Measurements from ENCODE around the gene NDUFV2. TPM values are rescaled to one million over a fixed set of nuclear protein-coding genes. Genes with fewer than 3 reads are reported as not detected.

NDUFV2 gene
- total and polyA plus RNA-seq, 2 donors (not counting 3 experiments of a cell fraction or from before 2014, with no cell fraction given), result 65.7 to 152 TPM

GRCh38 chr18:9097349-9097748 lies 5.2 kb upstream of the NDUFV2 start:
- Histone ChIP-seq H3K4me1 (ENCODE audit: control insufficient read depth, extremely low read depth, insufficient read depth, low read length) (peaks cover 29% of the 10 kb centered on the region), H4K20me1 (replicated peaks; ENCODE audit: control insufficient read depth, extremely low read depth, insufficient read depth, low read length) (no peaks in the 10 kb centered on the region), H3K36me3 (ENCODE audit: control insufficient read depth in 2 of 2, extremely low read depth in 1 of 2, insufficient read depth in 2 of 2, low read length in 2 of 2) (no peaks in the 10 kb centered on the region), H3K27ac (ENCODE audit: insufficient read depth, low read depth, low read length) (no peak overlapping the region), H2AFZ (ENCODE audit: low read depth, low read length) (no peak overlapping the region), H3K79me2 (ENCODE audit: control insufficient read depth, insufficient read depth, low read length) (no peaks in the 10 kb centered on the region), H3K4me2 (ENCODE audit: insufficient read depth, low read length) (no peak overlapping the region), H3K27me3 (ENCODE audit: control insufficient read depth in 2 of 2, insufficient read depth in 2 of 2, low read length in 2 of 2) (no peaks in the 10 kb centered on the region), H3K4me3 (replicated peaks in 1 of 3; ENCODE audit: insufficient read depth in 1 of 3, low read depth in 1 of 3, low read length in 3 of 3) (no peak overlapping the region), H3K9ac (replicated peaks; ENCODE audit: extremely low read depth, insufficient read depth, low read length) (no peak overlapping the region), H3K9me3 (replicated peaks; ENCODE audit: control insufficient read depth, insufficient read depth, low read length) (no peaks in the 10 kb centered on the region), H3K9me1 (replicated peaks; ENCODE audit: control insufficient read depth, extremely low read depth, insufficient read depth, low read length) (no peaks in the 10 kb centered on the region)
- FAIRE-seq, result no peak
- dilution Hi-C loops (cut with MboI; ENCODE audit: extremely low pct_ligation_motif_present, low sequenced_read_pairs) (no loop called here), intact Hi-C loops (cut with micrococcal nuclease) (no loop called here)
- ChIA-PET CTCF (no interaction called here), POLR2A (no interaction called here)
- no peak for TF ChIP-seq CTCF (IDR thresholded peaks at IDR 0.05; ENCODE audit: extremely low read depth in 1 of 2, insufficient read depth in 1 of 2, low read depth in 1 of 2, low read length in 2 of 2)
- no peak for TF ChIP-seq MYC (IDR thresholded peaks at IDR 0.05; ENCODE audit: low read depth, low read length)
- no peak for TF ChIP-seq JUN (IDR thresholded peaks at IDR 0.05; ENCODE audit: borderline replicate concordance, insufficient read depth, insufficient read length, low read depth)
- TF ChIP-seq EZH2 (IDR thresholded peaks at IDR 0.05; ENCODE audit: borderline replicate concordance, low read depth, low read length, severe bottlenecking), result no peak
- TF ChIP-seq, protein P1, sequence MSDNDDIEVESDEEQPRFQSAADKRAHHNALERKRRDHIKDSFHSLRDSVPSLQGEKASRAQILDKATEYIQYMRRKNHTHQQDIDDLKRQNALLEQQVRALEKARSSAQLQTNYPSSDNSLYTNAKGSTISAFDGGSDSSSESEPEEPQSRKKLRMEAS (IDR thresholded peaks at IDR 0.05; ENCODE audit: insufficient read depth, insufficient read length), result no peak
- no peak for DNase-seq (ENCODE audit: low read depth, low spot score)
- no TSS peak for BruUV-seq (replicated peaks)

GRCh38 chr18:9100796-9101195 lies 1.7 kb upstream of the NDUFV2 start:
- dilution Hi-C loops (cut with MboI; ENCODE audit: extremely low pct_ligation_motif_present, low sequenced_read_pairs), result no loop called here
- no peak for FAIRE-seq

More at GRCh38 chr18:9100796-9101195, 1.7 kb upstream of the NDUFV2 start:
- Histone ChIP-seq H4K20me1 (replicated peaks; ENCODE audit: control insufficient read depth, extremely low read depth, insufficient read depth, low read length) (peaks cover 6% of the 10 kb centered on the region), H3K9me3 (replicated peaks; ENCODE audit: control insufficient read depth, insufficient read depth, low read length) (no peaks in the 10 kb centered on the region), H3K9me1 (replicated peaks; ENCODE audit: control insufficient read depth, extremely low read depth, insufficient read depth, low read length) (no peaks in the 10 kb centered on the region), H2AFZ (ENCODE audit: low read depth, low read length) (no peak overlapping the region), H3K27ac (ENCODE audit: insufficient read depth, low read depth, low read length) (no peak overlapping the region), H3K79me2 (ENCODE audit: control insufficient read depth, insufficient read depth, low read length) (peaks cover 32% of the 10 kb centered on the region), H3K4me3 (replicated peaks in 1 of 3; ENCODE audit: insufficient read depth in 1 of 3, low read depth in 1 of 3, low read length in 3 of 3) (no peak overlapping the region), H3K9ac (replicated peaks; ENCODE audit: extremely low read depth, insufficient read depth, low read length) (no peak overlapping the region), H3K4me1 (ENCODE audit: control insufficient read depth, extremely low read depth, insufficient read depth, low read length) (peaks cover 32% of the 10 kb centered on the region), H3K27me3 (ENCODE audit: control insufficient read depth in 2 of 2, insufficient read depth in 2 of 2, low read length in 2 of 2) (no peaks in the 10 kb centered on the region), H3K36me3 (ENCODE audit: control insufficient read depth in 2 of 2, extremely low read depth in 1 of 2, insufficient read depth in 2 of 2, low read length in 2 of 2) (peaks cover 0 to 2% of the 10 kb centered on the region in 2 experiments), H3K4me2 (ENCODE audit: insufficient read depth, low read length) (no peak overlapping the region)
- ChIA-PET POLR2A (no interaction called here), CTCF (interaction anchor here (1.4 to 1.6 kb wide), 2 partner anchors 27 to 38 kb away, joined by 3 read pairs; no protein-coding TSS in a partner anchor)
- no TSS peak for BruUV-seq (replicated peaks)
- intact Hi-C loops (cut with micrococcal nuclease), result loop anchor here (1.0 to 5.0 kb wide), 2 partner anchors 83 to 232 kb away; partner anchors contain the start of gene TWSG1
- DNase-seq (ENCODE audit: low read depth, low spot score), result no peak
- TF ChIP-seq MYC (IDR thresholded peaks at IDR 0.05; ENCODE audit: low read depth, low read length), result no peak
- TF ChIP-seq POLR2AphosphoS5 (IDR thresholded peaks at IDR 0.05; ENCODE audit: insufficient read depth, low read depth, low read length), result no peak
- TF ChIP-seq GATA2 (IDR thresholded peaks at IDR 0.05; ENCODE audit: insufficient read depth, insufficient read length, low read depth, low read length), result no peak
- TF ChIP-seq, protein P1 (IDR thresholded peaks at IDR 0.05; ENCODE audit: insufficient read depth, insufficient read length), result no peak
- no peak for TF ChIP-seq JUN (IDR thresholded peaks at IDR 0.05; ENCODE audit: borderline replicate concordance, insufficient read depth, insufficient read length, low read depth)
- TF ChIP-seq POLR2A (IDR thresholded peaks at IDR 0.05; ENCODE audit: low read depth, low read length), result no peak
- no peak for TF ChIP-seq FOS (IDR thresholded peaks at IDR 0.05; ENCODE audit: borderline replicate concordance, insufficient read depth, low read length)
- TF ChIP-seq EZH2 (IDR thresholded peaks at IDR 0.05; ENCODE audit: borderline replicate concordance, low read depth, low read length, severe bottlenecking), result no peak
- TF ChIP-seq CTCF (IDR thresholded peaks at IDR 0.05; ENCODE audit: extremely low read depth in 1 of 2, insufficient read depth in 1 of 2, low read depth in 1 of 2, low read length in 2 of 2), result no peak

Measured in endothelial cell of umbilical vein (primary cell).